ENCODE data around the gene KLK7.

The KLK7 gene

GRCh38 chr19:50983625-50984292 is at the start of gene KLK7:
Gene KLK7 (minus strand): TSS chr19:50983917. CDS start chr19:50982399, 1,518 bp downstream.
- no peak for DNase-seq

GRCh38 chr19:51031880-51032225 is 48.1 kb upstream of the KLK7 start:
- no peak for DNase-seq

GRCh38 chr19:51031220-51031879 is 47.6 kb upstream of the KLK7 start:
- DNase-seq = no peak

- no peak for DNase-seq
Measured at GRCh38 chr19:51030631-51031030, 46.9 kb upstream of the KLK7 start.

GRCh38 chr19:51029718-51030117 is 46.0 kb upstream of the KLK7 start:
- no peak for DNase-seq

- no peak for DNase-seq
Measured at GRCh38 chr19:51027873-51028272, 44.2 kb upstream of the KLK7 start.

- DNase-seq = no peak
Measured at GRCh38 chr19:51027126-51027806, 43.5 kb upstream of the KLK7 start.

GRCh38 chr19:51026554-51026831 is 42.8 kb upstream of the KLK7 start, which contains the start of gene KLK11:
Gene KLK11 (minus strand): TSS chr19:51026616. CDS start chr19:51025631, 985 bp downstream.
- DNase-seq = peak in 1 of 2 experiments; percentile 32

- no peak for DNase-seq
Measured at GRCh38 chr19:51025809-51026553, 42.3 kb upstream of the KLK7 start.

GRCh38 chr19:51025401-51025800 is 41.7 kb upstream of the KLK7 start:
- no peak for DNase-seq

GRCh38 chr19:51024924-51025323 is 41.2 kb upstream of the KLK7 start:
- DNase-seq = peak; percentile 25 to 46

GRCh38 chr19:51023946-51024345 is 40.2 kb upstream of the KLK7 start:
- DNase-seq = no peak

GRCh38 chr19:51022526-51022925 is 38.8 kb upstream of the KLK7 start:
- DNase-seq = no peak

- DNase-seq = peak; percentile 84 to 89
Measured at GRCh38 chr19:51020988-51021651, 37.4 kb upstream of the KLK7 start.

GRCh38 chr19:51019544-51019925 is 35.8 kb upstream of the KLK7 start, which contains the start of gene KLK10:
Gene KLK10 (minus strand): TSS chr19:51019709. CDS start chr19:51019130, 579 bp downstream.
- DNase-seq = no peak

- DNase-seq = peak in 1 of 2 experiments; percentile 39
Measured at GRCh38 chr19:51018745-51019543, 35.2 kb upstream of the KLK7 start.

GRCh38 chr19:51016798-51017683 is 33.3 kb upstream of the KLK7 start:
- DNase-seq = peak; percentile 38 to 81

GRCh38 chr19:51015691-51016267 is 32.1 kb upstream of the KLK7 start:
- no peak for DNase-seq

GRCh38 chr19:51014242-51014641 is 30.5 kb upstream of the KLK7 start:
- DNase-seq = no peak

- DNase-seq = no peak
Measured at GRCh38 chr19:51012661-51013190, 29.0 kb upstream of the KLK7 start.

Measured in NCI-H526 (cell line).